HG02610 (cell line): ENCODE results near the gene TESK1.
A peak's percentile ranks its signal among the peaks of the same experiment; 100 is the strongest.
"Not testable (repeated sequence)": the region's sequence is repeated elsewhere in the genome, so short reads cannot be mapped to it uniquely, and the experiment has no call there.

Experiments
- ATAC-seq: cut with Tn5 transposase; IDR thresholded peaks from one replicate; pipeline ENCODE4 v1.9.1; 2021; ENCODE audit warnings: mild to moderate bottlenecking, moderate library complexity; ENCODE audit not compliant: unreplicated experiment

Gene TESK1

DNA sequence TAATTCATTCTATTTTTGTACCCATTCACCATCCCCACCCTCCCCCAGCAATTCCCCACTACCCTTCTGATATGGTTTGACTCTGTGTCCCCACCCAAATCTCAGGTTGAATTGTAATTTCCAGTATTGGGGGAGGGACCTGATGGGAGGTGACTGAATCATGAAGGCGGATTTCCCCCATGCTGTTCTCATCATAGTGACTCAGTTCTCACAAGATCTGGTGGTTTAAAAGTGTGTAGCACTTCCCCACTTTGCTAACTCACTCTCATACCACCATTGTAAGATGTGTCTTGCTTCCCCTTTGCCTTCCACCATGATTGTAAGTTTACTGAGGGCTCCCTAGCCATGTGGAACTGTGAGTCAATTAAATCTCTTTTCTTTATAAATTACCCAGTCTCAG lies 25.9 kb upstream of the TESK1 start:
- no peak for ATAC-seq

DNA sequence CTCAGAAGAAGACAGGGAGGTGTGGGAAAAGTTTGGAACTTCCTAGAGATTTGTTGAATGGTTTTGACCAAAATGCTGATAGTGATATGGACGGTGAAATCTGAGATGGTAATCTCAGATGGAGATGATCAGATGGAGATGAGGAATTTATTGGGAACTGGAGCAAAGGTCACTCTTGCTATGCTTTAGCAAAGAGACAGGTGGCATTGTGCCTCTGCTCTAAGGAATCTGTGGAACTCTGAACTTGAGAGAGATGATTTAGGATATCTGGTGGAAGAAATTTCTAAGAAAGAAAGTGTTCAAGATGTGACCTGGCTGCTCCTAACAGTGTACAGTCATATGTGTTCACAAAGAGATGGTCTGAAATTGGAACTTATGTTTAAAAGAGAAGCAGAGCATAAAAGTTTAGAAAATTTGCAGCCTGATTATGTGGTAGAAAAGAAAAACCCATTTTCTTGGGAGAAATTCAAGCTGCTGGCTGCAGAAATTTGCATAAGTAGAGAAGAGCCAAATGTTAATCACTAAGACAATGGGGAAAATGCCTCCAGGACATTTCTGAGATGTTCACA lies 25.3 kb upstream of the TESK1 start:
- ATAC-seq: not testable (repeated sequence)

DNA sequence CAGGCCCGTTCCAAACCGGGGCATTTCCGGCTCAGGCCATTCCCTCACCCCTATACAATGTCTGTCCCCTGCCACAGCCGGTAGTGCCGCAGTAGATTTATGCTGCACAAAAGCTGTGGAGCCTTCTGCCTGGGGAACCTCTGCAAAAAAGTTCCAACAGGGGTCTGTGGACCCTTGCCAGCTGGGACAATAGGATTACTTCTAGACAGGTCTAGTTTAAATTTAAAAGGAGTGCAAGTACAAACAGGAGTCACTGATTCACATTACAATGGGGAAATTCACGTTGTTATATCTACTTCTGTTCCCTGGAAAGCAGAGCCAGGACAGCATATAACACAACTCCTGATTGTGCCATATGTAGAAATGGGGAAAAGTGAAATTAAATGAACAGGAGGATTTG lies 21.5 kb upstream of the TESK1 start:
- not testable (repeated sequence) for ATAC-seq

DNA sequence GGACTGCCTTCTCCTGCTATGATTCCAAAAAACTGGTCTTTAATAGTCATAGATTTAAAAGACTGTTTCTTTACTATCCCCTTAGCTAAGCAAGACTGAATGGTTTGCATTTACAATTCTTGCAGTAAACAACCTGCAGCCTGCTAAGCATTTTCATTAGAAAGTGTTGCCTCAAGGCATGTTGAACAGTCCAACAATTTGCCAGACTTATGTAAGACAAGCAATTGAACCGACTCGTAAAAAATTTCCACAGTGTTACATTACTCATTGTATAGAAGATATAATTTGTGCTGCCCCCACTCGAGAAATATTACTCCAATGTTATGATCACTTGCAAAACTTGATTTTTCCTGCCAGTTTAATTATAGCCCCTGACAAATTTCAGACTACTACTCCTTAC lies 20.4 kb upstream of the TESK1 start:
- ATAC-seq: not testable (repeated sequence)

DNA sequence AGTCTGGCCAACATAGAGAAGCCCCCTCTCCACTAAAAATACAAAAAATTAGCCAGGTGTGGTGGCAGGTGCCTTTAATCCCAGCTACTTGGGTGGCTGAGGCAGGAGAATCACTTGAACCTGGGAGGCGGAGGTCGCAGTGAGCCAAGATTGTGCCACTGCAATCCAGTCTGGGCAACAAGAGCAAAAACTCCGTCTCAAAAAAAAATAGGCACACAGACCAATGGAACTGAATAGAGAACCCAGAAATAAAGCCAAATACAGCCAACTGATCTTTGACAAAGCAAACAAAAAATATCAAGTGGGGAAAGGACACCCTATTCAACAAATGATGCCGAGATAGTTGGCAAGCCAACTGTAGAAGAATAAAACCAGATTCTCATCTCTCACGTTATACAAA lies 16.6 kb upstream of the TESK1 start:
- ATAC-seq: not testable (repeated sequence)

DNA sequence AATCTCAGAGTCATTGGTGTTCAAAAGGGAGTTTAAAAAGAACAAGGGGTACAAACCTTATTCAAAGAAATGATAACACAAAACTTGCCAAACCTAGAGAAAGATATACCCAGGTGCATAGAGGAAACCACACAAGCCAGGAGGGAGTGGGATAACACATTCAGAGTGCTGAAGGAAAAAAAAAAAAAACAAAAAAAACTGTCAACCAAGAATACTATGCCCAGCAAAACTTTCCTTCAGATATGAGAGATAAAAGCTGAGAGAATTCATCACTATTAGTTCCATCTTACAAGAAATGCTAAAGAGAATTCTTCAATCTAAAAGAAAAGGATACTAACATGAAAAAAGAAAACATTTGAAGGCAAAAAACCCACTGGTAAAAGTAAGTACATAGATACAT lies 11.5 kb upstream of the TESK1 start:
- no peak for ATAC-seq

DNA sequence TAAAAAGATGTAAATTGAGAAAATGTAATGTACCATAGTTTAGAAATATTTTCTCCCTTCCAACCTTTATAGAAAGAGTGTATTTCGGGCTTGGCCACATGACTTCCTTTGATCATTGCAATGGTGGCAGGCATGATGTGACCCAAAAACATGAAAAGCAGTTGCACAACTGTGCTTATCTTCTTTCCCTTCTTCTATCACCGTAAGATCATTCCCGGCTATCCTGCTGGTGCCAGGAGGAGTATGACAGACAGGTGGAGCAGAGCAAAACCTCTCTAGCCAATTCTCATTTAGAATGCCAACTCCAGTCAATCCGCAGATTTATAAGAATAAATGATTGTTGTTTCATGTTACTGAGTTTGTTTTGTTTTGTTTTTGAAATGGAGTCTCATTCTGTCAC lies 10.6 kb upstream of the TESK1 start:
- ATAC-seq: no peak

DNA sequence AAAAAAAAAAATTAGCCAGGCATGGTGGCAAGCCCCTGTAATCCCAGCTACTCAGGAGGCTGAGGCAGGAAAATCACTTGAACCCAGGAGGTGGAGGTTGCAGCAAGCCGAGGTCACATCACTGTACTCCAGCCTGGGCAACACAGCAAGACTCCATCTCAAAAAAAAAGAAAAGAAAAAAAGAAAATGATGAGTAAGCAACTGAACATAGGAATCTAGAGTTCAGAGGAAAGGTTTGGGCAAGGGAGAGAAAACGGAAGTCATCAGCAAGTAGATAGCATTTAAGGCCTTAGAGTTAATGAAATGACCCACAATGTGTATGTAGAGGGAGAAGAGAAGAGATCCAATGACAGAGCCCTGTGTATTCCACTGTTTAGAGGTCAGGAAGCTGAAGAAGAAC lies 8.2 kb upstream of the TESK1 start:
- not testable (repeated sequence) for ATAC-seq

DNA sequence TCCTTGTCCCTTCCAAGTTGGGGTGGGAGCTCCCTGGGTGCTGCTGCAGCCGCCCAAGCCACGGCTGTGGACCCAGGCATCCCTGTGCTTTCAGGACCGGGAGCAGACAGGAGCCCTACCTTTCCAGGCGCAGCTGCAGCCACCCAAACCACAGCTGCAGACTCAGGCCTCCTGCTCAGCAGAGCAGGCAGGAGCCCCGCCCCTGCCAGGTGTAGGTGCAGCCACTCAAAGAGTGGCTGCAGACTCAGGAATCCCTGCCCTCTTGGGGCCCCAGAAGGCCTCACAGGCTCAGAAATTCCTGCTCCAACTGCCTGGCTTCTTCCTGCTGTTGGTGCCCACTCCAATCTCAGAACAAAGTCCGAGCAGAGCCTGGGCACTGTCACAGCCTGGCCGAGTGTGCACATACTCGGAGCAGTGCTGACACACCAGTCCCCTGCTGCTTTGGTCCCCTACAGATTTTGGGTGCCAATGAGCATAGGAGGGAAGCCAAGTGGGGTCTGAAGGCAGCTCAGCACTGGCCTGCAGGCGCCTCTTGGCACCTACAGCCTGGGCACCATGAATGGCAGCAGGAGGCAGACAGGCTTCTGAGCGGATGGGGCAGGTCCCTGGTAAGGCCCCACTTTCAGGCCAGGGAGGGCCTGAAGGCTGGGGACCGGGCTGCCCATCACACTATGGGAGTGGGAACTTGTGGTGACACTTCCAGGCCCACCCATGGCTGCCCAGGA lies 6.0 kb upstream of the TESK1 start:
- no peak for ATAC-seq

DNA sequence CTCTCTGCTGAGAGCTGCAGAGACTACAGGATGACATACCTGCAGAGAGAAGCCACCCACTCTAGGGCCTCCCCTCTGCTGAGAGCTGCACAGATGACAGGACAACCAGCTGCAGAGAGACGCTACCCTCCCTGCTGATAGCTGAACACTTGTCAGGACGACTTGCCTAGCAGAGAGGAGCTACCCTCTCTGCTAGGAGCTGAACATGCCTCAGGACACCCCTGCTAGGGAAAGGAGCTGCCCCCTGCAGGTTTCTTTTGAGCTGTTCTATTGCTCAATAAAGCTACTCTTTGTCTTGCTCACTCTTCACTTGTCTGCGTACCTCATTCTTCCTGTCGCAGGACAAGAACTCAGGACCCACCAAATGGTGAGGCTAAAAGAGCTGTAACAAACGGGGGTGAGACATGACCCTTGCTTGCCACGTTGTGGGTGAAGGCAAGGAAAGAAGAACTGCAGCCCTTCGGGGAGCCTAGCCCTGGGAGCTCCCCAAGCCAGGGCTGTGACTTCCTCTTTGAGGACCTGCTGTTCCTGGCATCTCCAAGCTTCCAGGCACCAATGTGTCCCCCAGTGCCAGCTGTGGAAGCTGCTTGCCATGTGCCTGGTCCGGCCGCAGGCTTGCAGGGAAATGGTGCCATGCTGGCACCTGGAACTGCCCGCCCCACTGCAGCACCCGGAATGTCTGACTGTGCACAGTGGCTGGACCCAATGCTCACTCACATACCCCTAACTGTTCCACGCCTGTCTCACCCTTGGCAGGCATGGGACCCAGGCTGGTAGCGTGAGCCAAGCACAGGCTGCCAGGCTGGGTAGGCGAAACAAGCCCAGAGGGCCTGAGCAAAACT lies 5.1 kb upstream of the TESK1 start:
- ATAC-seq: no peak

DNA sequence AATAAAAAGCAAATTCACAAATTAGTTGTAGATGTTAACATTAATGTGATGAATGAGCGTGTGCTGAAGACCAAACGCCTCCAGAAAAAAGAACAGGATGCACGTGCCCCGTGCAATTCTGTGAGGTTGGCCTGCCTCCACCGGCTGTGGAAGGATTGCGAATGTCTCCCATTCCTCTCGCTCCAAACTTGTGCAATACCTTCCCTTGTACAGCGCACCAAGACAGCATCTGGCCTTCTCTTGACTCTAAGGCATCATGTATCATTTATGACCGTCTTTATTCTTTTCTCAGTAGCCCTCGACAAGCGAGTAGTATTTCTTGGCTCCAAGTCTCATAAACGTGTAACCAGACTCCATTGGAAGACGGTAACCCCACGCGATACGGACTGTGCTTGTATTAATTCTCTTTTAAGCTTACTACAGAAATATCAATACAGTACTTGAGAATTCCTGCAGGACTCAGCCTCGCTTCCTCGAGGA lies 1.5 kb upstream of the TESK1 start:
- no peak for ATAC-seq

DNA sequence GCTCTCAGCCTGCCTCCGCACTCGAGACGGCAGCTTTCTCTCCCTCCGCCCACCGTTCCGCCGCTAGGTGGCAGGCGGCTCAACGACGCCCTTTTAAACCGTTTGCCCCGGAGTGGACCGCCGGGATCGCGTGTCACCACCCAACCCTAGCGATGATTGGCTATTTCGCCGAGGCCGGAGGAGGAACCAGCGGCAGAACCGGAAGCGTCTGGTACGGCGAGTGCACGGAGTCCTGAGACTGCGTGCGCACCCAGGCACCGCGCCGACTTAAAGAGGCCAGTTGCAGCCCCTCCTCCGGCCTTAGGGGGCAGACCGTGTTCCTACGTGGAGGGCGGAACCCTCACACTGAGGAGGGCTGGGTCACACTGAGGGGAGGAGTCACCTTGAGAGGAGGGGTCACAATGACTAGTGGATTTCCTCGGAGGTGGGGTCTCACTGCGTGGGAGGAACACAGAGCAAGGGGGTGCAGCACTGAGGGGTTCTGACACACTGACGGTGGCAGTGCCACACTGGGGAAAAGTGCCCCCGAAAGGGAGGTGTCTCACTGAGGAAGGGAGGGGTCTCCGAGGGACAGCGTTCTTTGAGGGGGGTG lies 980 bp upstream of the TESK1 start:
- peak; percentile 88 for ATAC-seq

DNA sequence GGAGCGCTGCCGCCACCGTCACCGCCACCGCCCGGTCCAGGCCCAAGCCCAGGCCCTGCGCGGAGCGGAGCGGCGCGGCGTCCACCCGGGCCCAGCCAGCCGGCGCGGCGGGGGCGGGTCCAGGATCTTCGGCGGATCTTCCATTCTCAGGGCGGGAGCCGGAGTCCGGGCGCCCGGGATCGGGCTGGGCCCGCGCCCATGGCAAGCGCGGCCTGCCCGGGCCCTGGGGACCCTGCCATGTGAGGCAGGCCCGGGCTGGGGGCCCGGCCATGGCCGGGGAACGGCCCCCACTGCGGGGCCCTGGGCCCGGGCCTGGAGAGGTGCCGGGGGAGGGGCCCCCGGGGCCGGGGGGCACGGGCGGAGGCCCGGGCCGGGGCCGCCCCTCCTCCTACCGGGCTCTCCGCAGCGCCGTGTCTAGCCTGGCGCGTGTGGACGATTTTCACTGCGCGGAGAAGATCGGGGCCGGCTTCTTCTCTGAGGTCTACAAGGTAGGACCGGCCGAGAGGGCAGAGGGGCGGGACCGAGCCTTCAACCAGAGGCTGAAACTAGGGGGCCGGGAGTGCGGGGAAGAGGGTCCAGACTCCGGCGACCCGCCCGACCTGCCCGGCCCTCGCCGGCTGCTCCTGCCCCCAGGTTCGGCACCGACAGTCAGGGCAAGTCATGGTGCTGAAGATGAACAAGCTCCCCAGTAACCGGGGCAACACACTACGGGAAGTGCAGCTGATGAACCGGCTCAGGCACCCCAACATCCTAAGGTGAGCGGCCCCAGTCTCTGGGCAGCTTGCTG lies 482 bp downstream of the TESK1 start:
- ATAC-seq: peak; percentile 11

DNA sequence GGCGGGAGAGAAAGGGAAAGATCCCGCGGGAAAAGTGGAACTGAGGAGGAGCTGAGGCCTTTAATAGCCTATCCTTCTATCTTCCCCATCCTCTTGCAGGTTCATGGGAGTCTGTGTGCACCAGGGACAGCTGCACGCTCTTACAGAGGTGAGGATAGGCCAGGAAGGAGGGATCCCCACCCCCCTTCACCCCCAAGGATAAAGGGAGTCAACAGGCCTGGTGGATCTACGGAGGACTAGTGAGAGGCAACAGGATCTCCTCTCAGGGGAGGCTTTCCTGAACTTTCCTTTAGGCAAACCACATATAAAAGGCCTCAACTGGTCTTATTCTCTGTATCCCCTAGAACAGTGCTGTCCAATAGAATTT lies 1.1 kb downstream of the TESK1 start:
- no peak for ATAC-seq

DNA sequence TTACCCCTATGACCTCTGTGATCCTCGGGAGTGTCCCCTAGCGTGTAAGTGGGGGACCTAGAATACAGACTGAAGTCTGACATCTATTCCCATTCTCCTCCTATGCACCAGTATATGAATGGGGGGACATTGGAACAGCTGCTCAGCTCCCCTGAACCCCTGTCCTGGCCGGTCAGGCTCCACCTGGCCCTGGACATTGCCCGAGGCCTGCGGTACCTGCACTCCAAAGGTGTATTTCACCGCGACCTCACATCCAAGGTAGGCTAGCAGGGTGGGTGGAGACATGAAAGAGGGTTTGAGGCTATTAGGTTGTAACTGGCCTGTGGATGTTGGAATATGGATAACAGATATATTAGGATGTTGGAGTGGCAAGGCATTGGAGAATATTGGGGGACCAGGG lies 1.7 kb downstream of the TESK1 start:
- no peak for ATAC-seq

DNA sequence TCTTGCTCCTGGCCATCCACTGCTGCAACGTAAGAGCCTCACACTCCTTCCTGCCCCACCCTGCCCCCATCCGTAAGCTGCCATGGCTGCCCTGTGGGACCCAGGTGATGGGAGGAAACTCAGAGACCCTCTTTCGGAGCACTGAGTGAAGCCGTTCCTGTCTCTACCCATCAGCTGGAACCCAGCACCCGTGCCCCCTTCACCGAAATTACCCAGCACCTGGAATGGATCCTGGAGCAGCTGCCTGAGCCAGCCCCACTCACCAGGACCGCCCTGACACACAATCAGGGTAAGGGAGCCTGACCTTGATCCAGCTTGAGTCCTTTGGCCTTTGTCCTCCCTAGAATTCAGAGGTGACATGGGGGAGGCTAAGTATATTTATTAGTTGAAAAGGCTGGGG lies 3.2 kb downstream of the TESK1 start:
- no peak for ATAC-seq

DNA sequence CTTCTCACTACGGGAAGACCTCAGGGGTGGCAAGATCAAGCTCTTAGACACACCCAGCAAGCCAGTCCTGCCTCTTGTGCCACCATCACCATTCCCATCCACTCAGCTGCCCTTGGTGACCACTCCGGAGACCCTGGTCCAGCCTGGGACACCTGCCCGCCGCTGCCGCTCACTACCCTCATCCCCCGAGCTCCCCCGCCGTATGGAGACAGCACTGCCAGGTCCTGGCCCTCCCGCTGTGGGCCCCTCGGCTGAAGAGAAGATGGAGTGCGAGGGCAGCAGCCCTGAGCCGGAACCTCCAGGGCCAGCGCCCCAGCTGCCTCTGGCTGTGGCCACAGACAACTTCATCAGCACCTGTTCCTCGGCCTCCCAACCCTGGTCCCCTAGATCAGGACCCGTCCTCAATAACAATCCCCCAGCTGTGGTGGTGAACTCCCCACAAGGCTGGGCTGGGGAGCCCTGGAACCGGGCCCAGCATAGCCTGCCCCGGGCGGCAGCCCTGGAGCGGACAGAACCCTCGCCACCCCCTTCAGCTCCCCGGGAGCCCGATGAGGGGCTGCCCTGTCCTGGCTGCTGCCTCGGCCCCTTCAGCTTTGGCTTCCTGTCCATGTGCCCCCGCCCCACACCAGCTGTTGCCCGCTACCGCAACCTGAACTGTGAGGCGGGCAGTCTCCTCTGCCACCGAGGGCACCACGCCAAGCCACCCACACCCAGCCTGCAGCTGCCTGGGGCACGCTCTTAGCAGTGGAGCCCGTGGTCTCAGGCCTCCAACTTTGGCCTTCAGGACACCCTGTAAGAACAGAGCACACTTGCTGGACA lies 4.1 kb downstream of the TESK1 start:
- no peak for ATAC-seq

DNA sequence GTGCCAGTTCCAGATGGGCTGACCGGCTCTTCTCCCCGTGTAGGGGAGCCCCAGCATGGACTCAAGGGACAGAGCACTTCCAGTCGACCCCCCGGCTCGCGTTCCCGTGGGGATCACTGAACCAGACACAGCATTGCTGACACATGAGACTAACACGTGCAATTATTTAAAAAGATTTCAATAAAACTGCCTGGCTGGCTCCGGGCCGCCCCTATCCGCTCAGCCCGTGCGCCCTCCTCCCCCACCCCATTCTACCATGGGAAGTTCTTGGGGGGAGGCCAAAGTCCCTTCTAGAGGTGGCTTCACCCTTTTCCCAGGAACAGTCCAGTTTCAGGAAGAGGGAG lies 4.7 kb downstream of the TESK1 start:
- ATAC-seq: no peak

DNA sequence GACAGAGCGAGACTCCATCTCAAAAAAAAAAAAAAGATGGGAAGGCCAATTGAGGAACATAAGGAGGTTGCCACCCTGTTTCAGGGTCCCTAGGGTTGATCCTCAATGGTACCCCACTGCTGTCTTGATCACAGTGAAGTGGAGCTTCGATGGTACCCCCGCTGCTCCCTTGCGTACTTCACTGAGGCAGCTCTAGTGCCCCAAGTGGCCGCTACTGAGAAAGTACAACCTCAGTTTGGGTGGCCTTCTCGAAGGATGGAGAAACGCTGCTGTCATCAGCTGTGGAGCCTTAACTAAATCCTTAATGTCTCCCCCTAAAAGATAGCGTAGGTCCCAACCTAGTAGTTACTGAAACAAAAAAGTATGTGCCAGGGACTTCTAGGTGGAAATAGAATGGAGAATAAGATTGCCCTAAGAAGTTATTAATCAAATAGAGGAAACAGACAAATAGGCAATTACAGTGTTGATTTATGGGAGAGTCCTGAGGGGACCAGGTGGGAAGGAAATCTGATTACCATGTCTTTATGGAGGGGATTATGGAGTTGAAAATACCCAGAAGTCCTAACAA lies 6.3 kb downstream of the TESK1 start:
- peak; percentile 41 for ATAC-seq

DNA sequence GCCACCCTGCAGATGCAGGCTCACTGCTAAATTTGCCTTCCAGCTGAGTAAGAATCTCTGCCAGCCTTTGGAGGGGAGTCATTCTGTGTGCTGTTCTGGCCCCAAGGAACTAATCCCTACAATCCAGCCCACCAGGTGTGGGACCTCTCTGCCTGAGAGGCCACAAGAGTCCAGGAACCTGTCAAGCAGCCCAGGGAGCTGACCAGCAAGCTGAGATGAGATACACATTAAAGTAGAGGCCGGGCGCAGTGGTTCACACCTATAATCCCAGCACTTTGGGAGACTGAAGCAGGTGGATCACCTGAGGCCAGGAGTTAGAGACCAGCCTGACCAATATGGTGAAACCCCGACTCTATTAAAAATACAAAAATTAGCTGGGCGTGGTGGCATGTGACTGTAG lies 7.0 kb downstream of the TESK1 start:
- not testable (repeated sequence) for ATAC-seq
